Skeletal muscle tissue (tissue), 4 donors: ENCODE results near the gene CAPS. TPM values are rescaled to one million over a fixed set of nuclear protein-coding genes. Genes with fewer than 3 reads are reported as not detected.

Experiments
- H3K27ac ChIP-seq: one replicate; pipeline ENCODE4 v1.7.0; 2013; ENCODE audit warnings: mild to moderate bottlenecking, low read depth, low read length, inconsistent platforms
- H3K27me3 ChIP-seq, 3 donors: one replicate each; pipeline ENCODE4 v1.7.0; 2013; ENCODE audit warnings: low read length in 3 of 3; ENCODE audit not compliant: control insufficient read depth in 3 of 3, insufficient read depth in 3 of 3
- H3K36me3 ChIP-seq, 3 donors: one replicate each; pipeline ENCODE4 v1.7.0; 2013; ENCODE audit warnings: low read length in 3 of 3; ENCODE audit not compliant: control insufficient read depth in 3 of 3, insufficient read depth in 3 of 3
- H3K4me1 ChIP-seq, 3 donors: one replicate each; pipeline ENCODE4 v1.7.0; 2013; ENCODE audit warnings: low read length in 3 of 3, mild to moderate bottlenecking in 3 of 3; ENCODE audit not compliant: control insufficient read depth in 3 of 3, insufficient read depth in 3 of 3
- H3K4me3 ChIP-seq, 3 donors: one replicate each; pipeline ENCODE4 v1.7.0; 2013; ENCODE audit warnings: low read length in 3 of 3
- H3K9ac ChIP-seq, 3 donors: one replicate each; pipeline ENCODE4 v1.7.0; 2013; ENCODE audit warnings: low read length in 3 of 3, mild to moderate bottlenecking in 3 of 3, moderate library complexity in 2 of 3, low read depth in 1 of 3
- H3K9me3 ChIP-seq, 3 donors: one replicate each; pipeline ENCODE4 v1.7.0; 2013; ENCODE audit warnings: low read length in 3 of 3; ENCODE audit not compliant: control insufficient read depth in 3 of 3
- total RNA-seq: library from RNA; depleted of rRNA; stranded (reverse); fragments of >200 nt; gene quantifications from one replicate; pipeline ENCODE4 v1.2.3, GENCODE V29; 2014
- donor health status: Osteomylitis.

The CAPS gene
- total RNA-seq, 1 donor from 2014 or later, result 1.6 TPM

DNA sequence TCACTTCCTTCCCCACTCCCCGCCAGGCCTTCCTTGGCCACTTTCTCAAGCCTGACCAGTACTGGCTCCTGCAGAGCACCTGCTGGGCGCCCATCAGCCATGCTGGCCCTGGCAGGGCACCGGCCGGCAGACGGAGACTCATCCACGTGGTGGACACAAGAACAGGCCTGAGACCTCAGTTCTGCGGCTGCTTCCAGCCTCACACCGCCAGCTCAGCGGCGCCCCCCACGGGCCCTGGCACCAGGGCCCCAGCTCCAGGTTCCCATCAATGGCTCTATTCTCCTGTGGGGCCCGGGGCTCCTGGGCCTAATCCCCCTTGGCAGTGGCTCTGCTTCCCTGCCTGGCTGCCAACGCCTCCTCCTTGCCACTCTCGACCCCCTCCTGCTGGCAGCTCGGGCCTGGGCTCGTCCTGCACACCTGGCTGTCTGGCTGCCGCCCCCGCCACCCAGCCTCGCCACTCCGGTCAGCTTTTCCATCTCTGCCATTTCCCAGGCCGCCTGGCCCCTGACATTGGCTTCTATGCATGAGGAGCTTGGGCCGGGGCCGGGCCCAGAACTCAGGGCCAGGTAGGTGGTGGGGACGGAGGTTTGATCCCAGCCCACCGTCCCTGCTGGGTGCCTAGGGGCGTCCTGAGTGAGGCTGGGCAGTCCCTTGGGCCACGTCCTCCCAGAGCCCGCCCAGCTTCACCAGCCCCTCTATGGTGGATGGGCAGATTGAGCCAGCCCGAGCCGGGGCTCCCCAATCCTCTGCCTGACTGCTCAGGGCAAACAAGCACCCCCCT, 16.7 kb upstream of the CAPS start:
- H3K4me1 ChIP-seq, result peaks cover 3 to 16% (median 9%) of the 10 kb centered on the region in 3 donors
- peaks cover 17 to 21% (median 20%) of the 10 kb centered on the region in 3 donors for H3K36me3 ChIP-seq
- H3K4me3 ChIP-seq, result no peak overlapping the region

DNA sequence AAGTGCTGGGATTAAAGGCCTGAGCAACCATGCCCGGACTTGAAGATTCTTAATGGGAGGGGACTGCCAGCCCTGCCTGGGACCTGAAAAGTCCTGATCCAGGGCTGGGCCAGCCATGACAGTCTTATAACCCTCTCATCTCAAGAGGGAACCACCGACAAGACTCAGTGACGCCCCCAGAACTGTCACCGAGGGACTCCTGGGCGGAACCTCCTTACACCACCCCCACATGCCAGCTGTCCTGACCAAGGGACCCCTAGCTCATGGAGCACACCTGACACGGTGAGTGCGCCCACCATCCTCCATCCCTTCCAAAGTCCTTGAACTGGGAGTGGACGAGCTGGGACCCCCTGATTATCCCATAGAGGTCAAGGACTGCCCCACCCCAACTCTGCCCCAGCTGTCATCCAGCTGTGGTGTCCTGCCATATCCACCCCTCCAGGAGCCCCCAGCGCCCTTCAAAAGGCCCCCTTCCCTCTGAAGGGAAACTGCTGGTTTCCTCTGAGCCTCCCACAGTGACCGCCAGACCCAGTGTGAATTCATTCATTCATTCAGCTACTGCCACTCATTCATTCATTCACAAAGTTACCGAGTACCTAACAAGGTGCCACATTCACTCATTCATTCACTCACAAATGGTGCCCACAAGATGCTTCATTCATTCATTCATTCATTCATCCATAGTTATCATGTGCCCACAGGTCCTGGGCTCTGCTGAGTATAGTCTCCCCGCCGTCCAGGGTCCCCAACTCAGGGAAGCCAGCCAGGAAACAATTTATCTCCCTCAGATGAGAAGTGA, 14.1 kb upstream of the CAPS start:
- no peak overlapping the region for H3K4me3 ChIP-seq
- H3K27ac ChIP-seq, result no peak overlapping the region
- no peaks in the 10 kb centered on the region for H3K9me3 ChIP-seq
- peaks cover 16 to 19% (median 18%) of the 10 kb centered on the region in 3 donors for H3K36me3 ChIP-seq
- H3K9ac ChIP-seq, result no peak overlapping the region
- no peaks in the 10 kb centered on the region for H3K27me3 ChIP-seq
- H3K4me1 ChIP-seq, result peaks cover 11 to 21% (median 12%) of the 10 kb centered on the region in 3 donors

More for the DNA sequence above, 16.7 kb upstream of the CAPS start:
- Histone ChIP-seq H3K27ac (no peak overlapping the region), H3K27me3 (peaks cover 0 to 4% (median 3%) of the 10 kb centered on the region in 3 donors), H3K9me3 (no peaks in the 10 kb centered on the region), H3K9ac (no peak overlapping the region)

DNA sequence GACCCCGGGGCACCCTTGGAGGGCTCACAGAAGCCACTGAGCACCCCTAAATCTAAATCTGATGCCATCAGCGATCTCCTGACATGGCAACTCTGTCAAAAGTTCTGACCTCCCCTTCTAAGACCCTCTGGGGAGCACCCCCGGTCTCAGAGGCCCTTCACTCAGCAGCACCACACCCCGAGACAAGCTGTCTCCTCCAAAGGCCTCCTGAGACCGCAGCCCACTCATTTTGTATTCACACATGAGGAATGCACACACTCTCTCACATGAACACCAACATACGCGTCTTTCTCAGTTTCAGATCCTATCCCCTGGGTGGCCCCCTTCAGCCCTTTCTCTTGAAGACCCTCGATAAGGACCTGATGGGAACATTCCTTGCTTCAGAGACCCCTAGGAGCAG, 13.1 kb upstream of the CAPS start:
- Histone ChIP-seq H3K4me1 (peaks cover 15 to 30% (median 22%) of the 10 kb centered on the region in 3 donors), H3K9me3 (no peaks in the 10 kb centered on the region), H3K27ac (no peak overlapping the region), H3K27me3 (no peaks in the 10 kb centered on the region), H3K36me3 (peaks cover 5 to 10% (median 8%) of the 10 kb centered on the region in 3 donors), H3K9ac (no peak overlapping the region), H3K4me3 (no peak overlapping the region)

DNA sequence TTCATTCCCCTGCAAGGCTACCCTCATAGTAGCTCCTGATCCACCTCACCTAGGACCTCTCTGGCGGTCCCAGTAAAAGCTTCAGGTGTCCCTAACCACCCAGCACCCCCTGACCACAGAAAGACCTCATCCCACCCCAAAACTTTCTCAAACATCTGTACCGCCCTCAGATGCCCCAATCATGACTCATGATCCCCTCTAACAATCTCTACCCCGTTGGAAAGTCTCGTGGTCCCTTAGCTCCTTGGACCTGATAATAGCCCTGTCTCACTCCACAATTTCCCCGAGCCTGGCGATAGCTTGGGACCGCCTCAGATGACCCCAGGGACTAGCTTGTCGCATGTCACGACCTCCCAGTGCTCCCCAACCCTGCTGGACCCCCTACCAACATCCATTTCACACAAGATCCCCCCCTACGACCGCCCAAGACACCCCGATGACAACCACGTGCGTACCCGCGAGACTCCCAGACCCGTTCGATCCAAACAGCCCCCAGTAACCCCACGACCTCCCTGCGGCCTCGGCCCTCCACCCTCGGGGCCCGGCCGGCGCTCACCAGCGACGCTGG, 10.9 kb upstream of the CAPS start:
- Histone ChIP-seq H3K27ac (peak overlapping the region; percentile 95), H3K9ac (peak overlapping the region; percentile 96 to 99 (median 98)), H3K4me1 (peaks cover 15 to 30% (median 22%) of the 10 kb centered on the region in 3 donors), H3K27me3 (no peaks in the 10 kb centered on the region), H3K36me3 (peaks cover 2 to 5% (median 4%) of the 10 kb centered on the region in 3 donors), H3K9me3 (no peaks in the 10 kb centered on the region), H3K4me3 (peak overlapping the region; percentile 96 to 98 (median 97))

DNA sequence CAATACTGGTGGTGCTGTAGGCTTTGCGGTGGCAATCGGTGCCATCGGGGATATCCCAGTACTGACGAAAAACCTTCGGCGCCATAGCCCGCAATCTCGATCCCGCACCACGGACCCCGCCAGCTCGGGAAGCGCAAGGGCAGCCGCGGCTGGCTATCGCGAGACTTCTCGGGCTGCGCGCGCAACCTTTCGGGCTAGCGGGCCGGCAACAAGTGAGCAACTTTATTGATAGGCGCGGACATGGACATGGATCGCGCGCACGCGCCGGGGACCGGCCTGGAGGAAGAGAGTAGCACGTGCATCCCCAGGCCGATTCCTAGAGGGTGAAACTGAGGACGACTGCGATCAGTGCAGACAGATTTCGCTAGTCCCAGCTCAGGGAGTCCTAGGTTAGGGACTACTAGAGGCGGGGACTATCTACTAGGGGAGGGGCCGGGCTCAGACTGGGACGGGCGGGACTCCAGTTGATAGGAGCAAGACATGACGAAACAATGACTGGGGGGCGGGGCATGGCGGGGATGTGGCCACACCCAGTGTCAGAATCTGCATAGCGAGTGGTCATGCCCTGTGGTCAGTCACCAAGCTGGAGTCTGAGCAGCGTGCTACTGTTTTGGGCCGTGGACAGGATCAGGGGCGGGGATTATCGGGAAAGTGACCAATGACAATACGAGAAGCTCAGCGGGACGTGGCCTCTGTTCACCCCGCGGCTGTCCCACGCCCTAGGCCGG, 10.3 kb upstream of the CAPS start, which contains the start of gene NDUFA11:
Gene NDUFA11 (minus strand): TSS at position 167 of the 728 bp plus-strand sequence. CDS start 82 bp downstream, at position 85.
- Histone ChIP-seq H3K4me3 (peak within 1 kb of the TSS; percentile 96 to 98 (median 97)), H3K4me1 (peaks cover 15 to 30% (median 22%) of the 10 kb centered on the region in 3 donors), H3K27ac (peak within 1 kb of the TSS; percentile 95), H3K27me3 (no peaks in the 10 kb centered on the region), H3K36me3 (peaks cover 2 to 7% (median 4%) of the 10 kb centered on the region in 3 donors), H3K9me3 (no peaks in the 10 kb centered on the region), H3K9ac (peak within 1 kb of the TSS; percentile 96 to 99 (median 98))

DNA sequence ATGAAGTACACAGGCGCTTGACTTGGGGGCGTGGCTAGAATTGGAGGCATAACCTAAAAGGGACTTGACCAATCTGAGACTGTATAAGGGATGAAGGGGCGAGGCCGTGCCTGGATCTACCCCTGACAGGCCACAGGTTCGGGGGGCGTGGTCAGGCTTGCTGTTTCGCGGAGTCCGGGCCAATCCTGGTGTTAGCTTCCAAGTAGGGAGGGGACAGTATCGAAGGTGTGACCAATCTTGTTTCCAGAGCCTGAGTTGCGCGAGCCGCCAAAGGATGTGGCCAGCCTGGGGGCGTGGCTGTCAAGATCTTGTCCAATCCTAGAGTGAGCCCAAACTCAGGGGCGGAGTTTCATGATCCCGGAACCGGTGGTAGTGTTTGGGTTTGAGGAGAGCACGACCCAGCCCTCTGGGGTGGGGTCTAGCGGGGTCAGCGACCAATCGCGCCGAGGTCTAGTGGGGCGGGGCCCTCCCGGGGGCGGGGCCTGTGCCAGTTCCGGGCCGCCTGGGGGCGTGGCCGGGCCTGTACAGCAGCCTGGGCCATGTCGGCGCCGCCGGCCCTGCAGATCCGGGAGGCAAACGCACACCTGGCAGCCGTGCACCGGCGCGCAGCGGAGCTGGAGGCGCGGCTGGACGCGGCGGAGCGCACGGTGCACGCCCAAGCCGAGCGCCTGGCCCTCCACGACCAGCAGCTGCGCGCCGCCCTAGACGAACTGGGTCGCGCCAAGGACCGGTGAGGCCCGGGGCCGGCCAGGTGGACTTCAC, 9.5 kb upstream of the CAPS start, which contains the start of gene VMAC:
Gene VMAC (plus strand): TSS at position 521 of the 762 bp plus-strand sequence. CDS start 19 bp downstream, at position 540.
- peaks cover 4 to 7% (median 6%) of the 10 kb centered on the region in 3 donors for H3K36me3 ChIP-seq
- H3K9ac ChIP-seq, result peak within 1 kb of the TSS; percentile 96 to 99 (median 98)
- peak within 1 kb of the TSS; percentile 96 to 98 (median 97) for H3K4me3 ChIP-seq
- H3K27me3 ChIP-seq, result no peaks in the 10 kb centered on the region
- H3K27ac ChIP-seq, result peak within 1 kb of the TSS; percentile 95
- H3K9me3 ChIP-seq, result no peaks in the 10 kb centered on the region
- H3K4me1 ChIP-seq, result peaks cover 15 to 30% (median 22%) of the 10 kb centered on the region in 3 donors

DNA sequence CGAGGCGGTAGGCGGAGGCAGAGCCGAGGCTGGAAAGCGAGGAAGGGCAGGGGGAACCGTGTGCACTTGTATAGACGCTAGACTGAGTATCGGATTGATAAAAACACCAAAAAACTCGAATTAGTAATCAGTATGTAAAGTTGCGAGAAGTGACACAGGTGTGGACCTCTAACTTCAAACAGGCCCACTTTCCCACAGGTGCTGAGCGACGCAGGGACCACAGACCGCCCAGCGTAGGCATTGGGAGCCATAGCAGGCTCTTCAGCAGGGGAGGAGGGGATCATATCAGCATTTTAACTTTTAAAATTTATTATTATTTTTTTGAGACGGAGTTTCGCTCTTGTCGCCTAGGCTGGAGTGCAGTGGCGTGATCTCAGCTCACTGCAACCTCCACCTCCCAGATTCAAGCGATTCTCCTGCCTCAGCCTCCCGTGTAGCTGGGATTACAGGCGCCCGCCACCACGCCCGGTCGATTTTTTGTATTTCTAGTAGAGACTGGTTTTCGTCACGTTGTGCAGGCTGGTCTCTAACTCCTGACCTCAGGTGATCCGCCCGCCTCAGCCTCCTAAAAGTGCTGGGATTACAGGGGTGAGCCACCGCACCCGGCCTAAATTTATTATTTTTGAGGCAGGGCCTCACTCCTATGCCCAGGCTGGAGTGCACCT, 8.8 kb upstream of the CAPS start:
- H3K4me1 ChIP-seq, result peaks cover 15 to 30% (median 22%) of the 10 kb centered on the region in 3 donors
- H3K27ac ChIP-seq, result peak overlapping the region; percentile 95
- H3K36me3 ChIP-seq, result peaks cover 8 to 11% (median 11%) of the 10 kb centered on the region in 3 donors
- H3K27me3 ChIP-seq, result no peaks in the 10 kb centered on the region
- H3K4me3 ChIP-seq, result peak overlapping the region; percentile 71 to 98 (median 86)
- H3K9ac ChIP-seq, result peak overlapping the region; percentile 48 to 92 (median 79)
- H3K9me3 ChIP-seq, result no peaks in the 10 kb centered on the region

DNA sequence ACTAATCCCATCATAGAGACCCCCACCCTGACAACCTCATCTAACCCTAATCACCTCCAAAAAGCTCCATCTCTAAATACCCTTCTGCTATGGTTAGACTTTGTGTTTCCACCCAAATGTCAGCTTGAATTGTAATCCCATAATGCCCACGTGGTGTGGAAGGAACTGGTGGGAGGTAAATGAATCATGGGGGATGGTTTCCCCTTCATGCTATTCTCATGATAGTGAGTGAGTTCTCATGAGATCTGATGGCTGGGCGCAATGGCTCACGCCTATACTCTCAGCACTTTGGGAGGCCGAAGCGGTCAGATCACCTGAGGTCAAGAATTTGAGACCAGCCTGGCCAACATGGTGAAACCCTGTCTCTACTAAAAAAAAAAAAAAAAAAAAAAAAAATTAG, 6.8 kb upstream of the CAPS start:
- Histone ChIP-seq H3K4me1 (peaks cover 14 to 29% (median 22%) of the 10 kb centered on the region in 3 donors), H3K36me3 (peaks cover 8 to 11% (median 8%) of the 10 kb centered on the region in 3 donors), H3K9me3 (no peaks in the 10 kb centered on the region), H3K27me3 (no peaks in the 10 kb centered on the region), H3K4me3 (no peak overlapping the region), H3K9ac (no peak overlapping the region), H3K27ac (no peak overlapping the region)
